GM20431 (cell line): ENCODE data around the gene ARL2.

Experiments used
- in situ Hi-C: fragments of 300-500 bp; cut with MseI, MboI; formaldehyde crosslinking; loops from one replicate; pipeline ENCODE4 v1.15.0; 2020; ENCODE audit warnings: low sequenced_read_pairs; ENCODE audit not compliant: unreplicated experiment

Gene ARL2

GRCh38 chr11:65042891-65043290, 28.9 kb downstream of the ARL2 start:
- in situ Hi-C loops: no loop called here

DNA sequence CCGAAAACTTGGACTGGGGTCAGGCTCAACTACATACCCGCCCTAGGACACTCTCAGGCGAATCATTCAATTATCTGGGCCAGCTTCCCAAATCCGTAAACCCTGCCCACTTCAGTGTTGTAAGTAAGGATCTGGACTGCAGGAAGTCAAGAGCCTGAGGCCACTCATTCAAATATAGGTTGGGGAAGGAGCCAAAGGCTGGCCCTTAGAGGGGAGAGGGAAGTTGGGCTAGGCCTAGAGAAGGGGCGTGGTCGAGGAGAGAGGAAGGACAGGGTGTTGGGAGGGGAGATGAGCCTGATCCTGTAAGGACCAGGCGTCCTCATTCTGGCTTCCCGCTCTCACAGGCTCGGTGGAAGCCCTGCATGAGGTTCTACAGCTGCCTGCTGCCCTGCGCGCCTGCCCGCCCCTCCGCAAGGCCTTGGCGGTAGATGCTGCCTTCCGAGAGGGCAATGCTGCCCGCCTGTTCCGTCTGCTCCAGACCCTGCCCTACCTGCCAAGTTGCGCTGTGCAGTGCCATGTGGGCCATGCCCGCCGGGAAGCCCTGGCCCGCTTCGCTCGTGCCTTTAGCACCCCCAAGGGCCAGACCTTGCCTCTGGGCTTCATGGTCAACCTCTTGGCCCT, 30.0 kb downstream of the ARL2 start:
- in situ Hi-C loops: no loop called here

- in situ Hi-C loops: no loop called here
Measured at GRCh38 chr11:65045061-65045460, 31.1 kb downstream of the ARL2 start.

DNA sequence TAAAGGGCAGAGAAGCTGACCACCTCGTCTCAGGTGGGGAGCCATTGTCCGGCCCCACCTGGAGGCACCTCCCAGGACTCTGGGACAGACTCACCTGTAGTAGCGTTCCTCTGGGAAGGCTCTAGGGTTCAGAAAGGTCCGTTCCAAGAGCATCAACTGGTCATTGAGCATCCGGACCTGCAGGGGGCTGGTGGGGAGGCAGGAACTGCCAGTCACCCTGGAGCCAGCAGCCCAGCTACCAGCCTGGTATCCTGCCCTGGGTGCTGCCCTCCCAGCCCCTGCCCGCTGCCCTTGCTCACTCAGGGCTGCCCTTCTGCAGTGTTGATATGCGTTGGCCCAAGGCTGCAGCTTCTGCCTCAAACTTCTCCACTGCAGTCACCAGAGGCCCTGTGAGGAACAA, 31.8 kb downstream of the ARL2 start:
- in situ Hi-C loops: no loop called here

GRCh38 chr11:65047581-65048422, 33.8 kb downstream of the ARL2 start:
- in situ Hi-C loops: no loop called here

DNA sequence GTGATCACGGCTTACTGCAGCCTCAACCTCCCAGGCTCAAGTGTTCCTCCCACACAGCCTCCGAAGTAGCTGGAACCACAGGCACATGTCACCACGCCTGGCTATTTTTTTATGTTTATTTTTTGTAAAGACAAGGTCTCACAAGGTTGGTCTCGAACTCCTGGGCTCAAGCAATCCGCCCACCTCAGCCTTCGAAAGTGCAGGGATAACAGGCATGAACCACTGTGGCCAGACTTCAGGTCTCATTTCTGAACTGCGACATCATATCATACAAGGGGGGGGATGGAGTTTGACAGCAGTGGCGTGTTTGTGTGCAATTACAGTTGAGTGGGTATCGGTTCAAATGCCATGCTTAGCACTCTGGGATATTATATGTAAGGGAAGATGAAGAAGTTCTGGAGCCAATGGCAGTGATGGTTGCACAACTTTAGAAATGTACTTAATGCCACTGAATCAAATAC, 37.5 kb downstream of the ARL2 start:
- in situ Hi-C loops: no loop called here

GRCh38 chr11:65053827-65054508, 40.0 kb downstream of the ARL2 start:
- in situ Hi-C loops: no loop called here

DNA sequence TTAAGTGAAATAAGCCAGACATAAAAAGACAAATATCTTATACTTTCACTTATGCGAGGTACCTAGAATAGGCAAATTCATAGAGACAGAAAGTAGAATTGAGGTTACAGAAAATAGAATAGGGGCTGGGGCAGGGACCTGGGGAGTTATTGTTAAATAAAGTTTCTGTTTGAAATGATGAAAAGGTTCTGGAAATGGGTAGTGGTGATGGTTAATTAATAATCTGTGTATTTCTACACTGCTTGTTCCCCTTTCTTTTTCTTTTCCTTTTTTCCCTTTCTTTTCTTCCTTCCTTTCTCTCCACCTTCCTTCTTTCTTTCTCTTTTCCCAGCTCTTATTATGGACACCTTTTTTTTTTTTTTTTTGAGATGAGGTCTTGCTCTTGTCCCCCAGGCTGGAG, 41.6 kb downstream of the ARL2 start:
- in situ Hi-C loops: no loop called here

GRCh38 chr11:65056999-65057398, 43.0 kb downstream of the ARL2 start:
- in situ Hi-C loops: no loop called here

- in situ Hi-C loops: no loop called here
Measured at GRCh38 chr11:65057526-65057925, 43.6 kb downstream of the ARL2 start.

DNA sequence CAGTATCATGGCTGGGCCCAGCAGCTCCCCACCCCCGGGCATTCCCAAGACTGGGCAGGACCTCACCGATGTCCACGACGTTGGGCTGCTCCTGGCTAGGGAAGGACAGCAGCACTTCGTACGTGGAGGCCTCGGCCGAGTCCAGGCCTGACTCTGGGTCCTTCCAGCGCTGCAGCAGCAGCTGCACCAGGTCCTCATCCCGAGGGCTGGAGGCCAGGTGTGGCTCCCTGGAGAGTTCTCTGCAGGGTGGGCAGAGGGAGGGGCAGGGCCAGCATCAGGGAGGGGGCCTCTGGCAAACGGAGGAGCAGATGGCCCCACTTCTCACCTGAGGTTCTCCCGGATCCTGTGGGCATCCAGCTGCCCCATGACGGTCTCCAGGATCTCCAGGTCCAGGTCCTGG, 44.1 kb downstream of the ARL2 start:
- in situ Hi-C loops: no loop called here

DNA sequence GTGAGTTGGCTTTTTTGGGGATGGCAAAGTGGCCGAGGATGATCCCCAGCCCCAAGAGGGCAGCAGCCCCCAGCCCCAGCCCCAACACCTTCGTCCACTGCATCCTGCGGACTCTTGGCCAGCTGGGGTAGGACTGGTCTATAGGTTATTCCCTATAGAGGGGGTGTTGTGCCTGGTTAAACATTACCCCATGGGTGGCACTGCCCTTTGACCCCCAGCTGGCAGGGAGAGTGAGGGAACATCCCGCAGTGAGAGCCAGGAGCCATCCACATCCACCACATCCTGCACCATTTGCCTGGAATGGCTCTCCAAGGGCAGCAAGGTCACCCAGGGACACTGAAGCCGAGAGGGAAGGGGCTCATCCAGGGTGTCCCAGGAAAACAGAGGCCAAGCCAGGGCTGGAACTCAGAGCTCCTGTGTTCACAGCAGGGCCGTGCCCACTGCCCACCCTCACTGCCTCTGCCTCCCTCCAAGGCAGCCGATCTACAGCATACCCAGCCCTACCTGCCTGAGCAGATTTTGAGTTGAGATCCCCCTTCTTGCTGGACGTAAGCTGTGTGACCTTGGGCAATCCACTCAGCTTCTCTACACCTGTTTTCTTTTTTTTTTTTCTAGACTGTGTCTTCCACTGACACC, 44.6 kb downstream of the ARL2 start, which contains the start of gene NAALADL1:
Gene NAALADL1, minus strand, starts transcription at position 135 of the 636 bp plus-strand sequence. Its CDS starts 32 bp downstream, at position 103.
- in situ Hi-C loops: no loop called here

GRCh38 chr11:65059523-65059922, 45.6 kb downstream of the ARL2 start:
- in situ Hi-C loops: no loop called here

- in situ Hi-C loops: no loop called here
Measured at GRCh38 chr11:65059959-65060824, 46.2 kb downstream of the ARL2 start.

- in situ Hi-C loops: no loop called here
Measured at GRCh38 chr11:65060913-65061408, 47.0 kb downstream of the ARL2 start.

GRCh38 chr11:65063532-65063931, 49.6 kb downstream of the ARL2 start:
- in situ Hi-C loops: no loop called here

- in situ Hi-C loops: no loop called here
Measured at GRCh38 chr11:65064847-65065240, 50.9 kb downstream of the ARL2 start.

- in situ Hi-C loops: no loop called here
Measured at GRCh38 chr11:65065851-65066250, 51.9 kb downstream of the ARL2 start.

- in situ Hi-C loops: no loop called here
Measured at GRCh38 chr11:65066315-65066714, 52.4 kb downstream of the ARL2 start.
